K562 treated with DMSO at 1 percent for 48 hours (cell line): ENCODE measurements around the gene CCDC175. TPM values are rescaled to one million over a fixed set of nuclear protein-coding genes. Genes with fewer than 3 reads are reported as not detected.

Experiments
- total RNA-seq: library from RNA; unstranded; fragments of 300-600 nt; gene quantifications from 2 replicates; pipeline ENCODE4 v1.2.3, GENCODE V29; 2022; ENCODE audit warnings: low replicate concordance; ENCODE audit errors: extremely low read depth

CCDC175 gene
- total RNA-seq = not detected in 2 replicates

DNA sequence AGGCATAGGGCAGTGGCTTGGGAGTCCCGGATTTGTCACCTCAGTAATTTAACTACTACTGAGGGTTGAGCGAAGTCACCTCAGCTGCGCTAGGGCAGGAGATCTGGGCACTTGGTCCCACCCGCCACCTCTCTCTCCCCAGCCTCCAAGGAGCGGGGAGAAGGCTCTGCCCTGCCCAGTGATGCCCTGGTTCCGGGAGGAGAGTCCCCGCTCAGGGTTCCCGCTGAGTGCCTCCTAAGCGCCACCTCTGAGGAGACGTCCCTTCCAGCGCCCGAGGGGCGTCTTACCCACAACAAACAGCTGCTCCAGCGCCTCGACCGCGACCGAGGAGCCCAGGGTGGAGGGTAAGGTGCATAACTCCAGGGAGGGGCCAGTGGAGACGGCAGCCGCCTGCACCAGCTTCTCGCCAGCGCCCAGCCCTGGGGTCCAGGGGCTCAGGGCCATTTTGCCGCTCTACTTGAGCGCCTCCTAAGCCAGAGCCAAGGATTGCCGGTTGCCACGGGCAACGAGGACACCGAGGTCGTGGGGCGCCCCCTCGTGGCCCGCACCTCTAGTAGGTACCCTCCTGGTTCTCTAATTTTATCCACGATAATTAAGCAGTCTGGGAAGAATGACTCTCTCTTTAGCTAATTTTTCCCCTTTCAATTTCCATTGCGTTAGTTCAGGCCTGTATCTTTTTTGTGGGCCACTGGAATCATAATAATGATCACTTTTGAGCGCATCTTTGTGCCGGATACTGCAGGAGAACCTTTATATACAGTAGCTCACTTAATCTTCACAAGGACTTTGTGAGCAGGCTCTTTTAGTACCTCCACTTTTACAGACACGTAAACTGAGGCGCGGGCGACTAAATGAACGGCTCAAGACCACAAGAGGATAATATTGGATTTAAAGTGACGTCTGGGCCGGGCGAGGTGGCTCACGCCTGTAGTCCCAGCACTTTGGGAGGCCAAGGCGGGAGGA is at the start of gene CCDC175:
Gene CCDC175 (minus strand): TSS at position 481 of the 963 bp plus-strand sequence. CDS start 37 bp downstream, at position 444.

DNA sequence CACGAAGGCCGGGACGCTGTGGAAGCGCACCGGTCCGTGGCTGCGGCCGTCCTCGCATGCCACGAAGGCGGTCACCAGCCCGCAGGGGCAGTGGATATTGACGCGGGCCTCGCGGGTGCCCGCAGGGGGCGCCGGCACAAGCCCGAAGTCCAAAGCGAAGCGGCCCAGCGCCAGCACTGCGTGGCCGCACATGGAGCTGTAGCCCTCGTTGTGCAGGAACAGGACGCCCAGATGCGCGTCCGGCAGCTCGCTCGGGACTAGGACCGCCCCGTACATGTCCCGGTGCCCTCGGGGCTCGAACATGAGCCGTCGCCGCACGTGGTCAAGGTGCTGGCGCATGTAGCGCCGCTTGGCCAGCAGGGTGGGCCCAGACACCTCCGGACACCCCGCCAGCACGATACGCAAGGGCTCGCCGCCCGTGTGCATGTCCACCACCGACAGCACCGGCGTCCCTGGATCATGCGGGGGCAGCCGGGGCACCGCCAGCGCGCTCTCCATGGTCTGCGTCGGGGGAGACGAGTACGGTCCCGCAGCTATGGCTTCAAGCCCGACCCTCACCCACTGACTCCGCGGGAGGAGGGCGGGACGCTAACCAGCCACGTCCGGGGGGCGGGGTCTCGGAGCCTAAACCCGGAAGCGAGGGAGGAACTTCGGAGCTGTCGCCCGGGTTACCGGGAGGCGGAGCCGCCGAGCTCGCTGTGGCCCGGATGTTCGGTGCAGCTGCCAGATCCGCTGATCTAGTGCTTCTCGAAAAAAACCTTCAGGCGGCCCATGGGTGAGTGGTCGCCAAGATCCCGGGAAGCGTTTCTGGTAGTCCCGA is 92.6 kb downstream of the CCDC175 start, which contains the start of the genes JKAMP and L3HYPDH:
Gene JKAMP (plus strand): TSS at position 699 of the 820 bp plus-strand sequence. CDS start 73 bp downstream, at position 772.
Gene L3HYPDH (minus strand): TSS at position 590 of the 820 bp plus-strand sequence. CDS start 92 bp downstream, at position 498.

DNA sequence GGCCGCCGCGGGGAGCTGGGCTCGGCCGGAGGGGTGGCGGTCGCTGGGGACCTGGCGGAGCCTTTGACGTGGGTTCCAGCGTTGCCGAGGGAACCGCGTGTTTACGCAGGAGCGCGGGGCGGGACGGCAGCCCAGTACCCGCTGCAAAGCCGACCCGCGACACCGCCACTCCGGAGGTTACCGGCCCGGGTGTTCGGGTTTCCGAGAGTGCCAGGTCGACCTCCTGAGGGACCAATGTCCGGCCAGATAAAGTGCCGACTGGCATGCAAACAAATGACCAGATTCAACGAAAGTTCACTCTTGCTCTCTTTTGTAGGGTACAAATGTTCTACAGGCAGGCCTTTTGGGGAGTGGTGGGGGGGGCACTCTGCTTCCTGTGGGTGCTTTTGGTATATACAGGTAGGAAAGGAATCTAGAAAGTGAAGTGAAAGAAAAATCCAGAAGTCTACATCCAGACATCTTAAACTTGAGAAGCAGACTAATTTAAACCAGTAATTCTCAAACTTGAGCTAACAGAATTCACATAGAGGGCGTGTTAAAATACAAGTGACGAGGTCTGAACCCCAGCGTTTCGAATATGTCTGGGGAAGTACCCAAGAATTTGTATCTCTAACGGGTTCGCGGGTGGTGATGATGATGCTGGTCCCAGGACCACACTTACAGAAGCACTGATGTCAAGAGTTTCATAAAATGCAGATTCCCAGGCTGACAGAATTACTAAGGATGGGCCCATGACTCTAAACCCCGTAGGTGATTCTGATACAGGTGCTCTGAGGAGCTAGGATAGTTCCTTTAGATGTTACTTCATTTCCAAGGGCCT is 111.1 kb downstream of the CCDC175 start, which contains the start of gene GPR135:
Gene GPR135 (minus strand): TSS at position 65 of the 820 bp plus-strand sequence. CDS start 154 bp downstream, outside the sequence.

Other genes with a start within 250 kb of the CCDC175 start
- not detected in 2 replicates for gene GPR135, start 111.4 kb downstream of the CCDC175 start, total RNA-seq
- gene L3HYPDH, start 92.4 kb downstream of the CCDC175 start, total RNA-seq = not detected in 2 replicates
- gene JKAMP, start 92.3 kb downstream of the CCDC175 start, total RNA-seq = not detected in 2 replicates